CD14-positive monocyte (primary cell): Measurements from ENCODE around the gene TTBK1. TPM values are rescaled to one million over a fixed set of nuclear protein-coding genes. Genes with fewer than 3 reads are reported as not detected.

Experiments used
- DNase-seq, 3 donors: peaks; one replicate each; pipeline ENCODE4 v3.0.0-alpha.2; 2011 to 2022
- H2AFZ ChIP-seq: 2 replicates; pipeline ENCODE4 v1.6.0; 2012; ENCODE audit warnings: mild to moderate bottlenecking, low read depth, low read length, inconsistent platforms; ENCODE audit not compliant: insufficient read depth, poor library complexity, severe bottlenecking
- H3K27ac ChIP-seq, 2 donors: 1 replicate in 1 of 2; 2 replicates in 1 of 2; pipeline ENCODE4 v1.5.1; 2012 to 2013; ENCODE audit warnings: low read length in 2 of 2, control low read depth in 1 of 2, inconsistent platforms in 1 of 2, low read depth in 1 of 2, mild to moderate bottlenecking in 1 of 2
- H3K27me3 ChIP-seq, 2 donors: one replicate each; pipeline versions ENCODE4 v1.6.0 to v1.6.1; 2011 to 2013; ENCODE audit warnings: low read length in 2 of 2; ENCODE audit not compliant: control insufficient read depth in 2 of 2, insufficient read depth in 2 of 2
- H3K36me3 ChIP-seq, 2 donors: replicated peaks in 1 of 2; 1 replicate in 1 of 2; 2 replicates in 1 of 2; pipeline versions ENCODE4 v1.5.1 to v1.6.1; 2012 to 2013; ENCODE audit warnings: low read length in 2 of 2, control low read depth in 1 of 2, inconsistent platforms in 1 of 2, mild to moderate bottlenecking in 1 of 2; ENCODE audit not compliant: insufficient read depth in 2 of 2, control insufficient read depth in 1 of 2
- H3K4me1 ChIP-seq, 2 donors: 1 replicate in 1 of 2; 2 replicates in 1 of 2; pipeline versions ENCODE4 v1.5.1 to v1.6.1; 2012 to 2013; ENCODE audit warnings: low read length in 2 of 2, control low read depth in 1 of 2, inconsistent platforms in 1 of 2, mild to moderate bottlenecking in 1 of 2, moderate library complexity in 1 of 2; ENCODE audit not compliant: insufficient read depth in 2 of 2, control insufficient read depth in 1 of 2
- H3K4me2 ChIP-seq: replicated peaks from 2 replicates; pipeline ENCODE3; 2012; ENCODE audit warnings: low read length, moderate library complexity, mild to moderate bottlenecking; ENCODE audit not compliant: poor library complexity, severe bottlenecking; ENCODE audit errors: extremely low read depth
- H3K4me3 ChIP-seq, 3 experiments: fragments of 200-600 bp in 1 of 3; sonication (generic) in 1 of 3; replicated peaks in 1 of 3; 1 replicate in 2 of 3; 2 replicates in 1 of 3; pipeline ENCODE4 v1.5.1; 2011 to 2013; ENCODE audit warnings: low read length in 3 of 3, mild to moderate bottlenecking in 3 of 3, control low read depth in 2 of 3, low read depth in 2 of 3, inconsistent platforms in 1 of 3, moderate library complexity in 1 of 3
- H3K79me2 ChIP-seq: 2 replicates; pipeline ENCODE4 v1.6.0; 2012; ENCODE audit warnings: mild to moderate bottlenecking, control low read depth, inconsistent platforms, low read length, moderate library complexity; ENCODE audit not compliant: insufficient read depth
- H3K9ac ChIP-seq: 2 replicates; pipeline ENCODE4 v1.6.0; 2017; ENCODE audit warnings: low read length, mild to moderate bottlenecking; ENCODE audit not compliant: insufficient read depth, poor library complexity, severe bottlenecking
- H3K9me3 ChIP-seq, 2 donors: replicated peaks in 1 of 2; 1 replicate in 1 of 2; 2 replicates in 1 of 2; pipeline versions ENCODE4 v1.5.1 to v1.6.1; 2012 to 2013; ENCODE audit warnings: low read length in 2 of 2, control low read depth in 1 of 2; ENCODE audit not compliant: control insufficient read depth in 1 of 2, insufficient read depth in 1 of 2
- H4K20me1 ChIP-seq: 2 replicates; pipeline ENCODE4 v1.6.0; 2012; ENCODE audit warnings: mild to moderate bottlenecking, low read length, control low read depth, moderate library complexity; ENCODE audit not compliant: insufficient read depth
- H3K27ac Mint-ChIP-seq, 7 donors: one replicate each; pipeline ENCODE4 v1.8.0; 2020; ENCODE audit warnings: mild to moderate bottlenecking in 7 of 7, mixed read lengths in 7 of 7, moderate library complexity in 6 of 7, inconsistent platforms in 2 of 7
- H3K27me3 Mint-ChIP-seq, 3 donors: one replicate each; pipeline ENCODE4 v1.8.0; 2021 to 2022; ENCODE audit warnings: low read depth in 3 of 3, mild to moderate bottlenecking in 3 of 3, mixed read lengths in 3 of 3, moderate library complexity in 3 of 3, inconsistent platforms in 1 of 3
- H3K36me3 Mint-ChIP-seq, 2 donors: one replicate each; pipeline ENCODE4 v1.8.0; 2020; ENCODE audit warnings: mixed read lengths in 2 of 2, inconsistent platforms in 1 of 2, mild to moderate bottlenecking in 1 of 2
- H3K4me1 Mint-ChIP-seq: one replicate; pipeline ENCODE4 v1.8.0; 2020; ENCODE audit warnings: mild to moderate bottlenecking, mixed read lengths
- H3K4me3 Mint-ChIP-seq, 2 donors: one replicate each; pipeline ENCODE4 v1.8.0; 2020; ENCODE audit warnings: mild to moderate bottlenecking in 2 of 2, mixed read lengths in 2 of 2, moderate library complexity in 1 of 2
- H3K9me3 Mint-ChIP-seq, 7 donors: one replicate each; pipeline ENCODE4 v1.8.0; 2020 to 2022; ENCODE audit warnings: mixed read lengths in 7 of 7, mild to moderate bottlenecking in 6 of 7, moderate library complexity in 6 of 7, inconsistent platforms in 2 of 7
- CTCF ChIP-seq: fragments of 200-600 bp; IDR thresholded peaks from one replicate; pipeline ENCODE4 v1.8.0; 2022; ENCODE audit warnings: antibody characterized with exemption, mild to moderate bottlenecking
- WGBS: methylation state at CpG from one replicate; pipeline ENCODE4 v1.1.5; 2013; ENCODE audit warnings: missing lambda C conversion rate; ENCODE audit not compliant: insufficient coverage; 5-methylcytosine and 5-hydroxymethylcytosine counted together
- intact Hi-C, 2 donors: fragments of 100-400 bp; cut with micrococcal nuclease; formaldehyde crosslinking; loops; one replicate each; pipeline versions ENCODE4 v1.15.0 to v1.15.1; 2023
- polyA plus RNA-seq, 3 donors: library from polyadenylated mRNA; depleted of rRNA in 1 of 3; unstranded in 2 of 3; stranded (reverse) in 1 of 3; fragments of 300-500 nt in 2 of 3; fragments of >200 nt in 1 of 3; fragmentation: Illumina TruSeq in 2 of 3; gene quantifications; 1 replicate in 2 of 3; 2 replicates in 1 of 3; pipeline ENCODE4 v1.2.3, GENCODE V29; 2012 to 2021

TTBK1 gene
- polyA plus RNA-seq, 3 donors = not detected

GRCh38 chr6:43276577-43277305 is 33.5 kb downstream of the TTBK1 start:
- Mint-ChIP-seq H3K27ac (peak overlapping the region in 1 of 7 donors; percentile 36), H3K9me3 (peaks cover 0 to 17% (median 4%) of the 10 kb centered on the region in 7 donors), H3K4me3 (peak overlapping the region in 1 of 2 donors; percentile 79), H3K4me1 (peaks cover 19% of the 10 kb centered on the region), H3K36me3 (peaks cover 3 to 9% of the 10 kb centered on the region in 2 donors), H3K27me3 (peaks cover 68 to 91% (median 82%) of the 10 kb centered on the region in 3 donors)
- Histone ChIP-seq H3K4me3 (peak overlapping the region in 1 of 3 experiments; percentile 59), H3K9me3 (no peaks in the 10 kb centered on the region), H4K20me1 (no peaks in the 10 kb centered on the region), H3K4me2 (no peak overlapping the region), H2AFZ (peak overlapping the region; percentile 67), H3K27me3 (peaks cover 16 to 77% of the 10 kb centered on the region in 2 donors), H3K36me3 (no peaks in the 10 kb centered on the region), H3K79me2 (no peaks in the 10 kb centered on the region), H3K4me1 (peaks cover 14 to 19% of the 10 kb centered on the region in 2 donors), H3K27ac (no peak overlapping the region), H3K9ac (no peak overlapping the region)
- DNase-seq = no peak
- WGBS = 83% methylated on average over 6 of the region's 11 CpGs
- intact Hi-C loops = no loop called here
- TF ChIP-seq CTCF = no peak

- peaks cover 0 to 14% (median 4%) of the 10 kb centered on the region in 7 donors for H3K9me3 Mint-ChIP-seq
- intact Hi-C loops = no loop called here
- H3K4me3 ChIP-seq = no peak overlapping the region
- H3K9me3 ChIP-seq = no peaks in the 10 kb centered on the region
- H3K27me3 ChIP-seq = peaks cover 16 to 75% of the 10 kb centered on the region in 2 donors
- peak overlapping the region in 1 of 2 donors; percentile 79 for H3K4me3 Mint-ChIP-seq
- DNase-seq = no peak
- peak overlapping the region in 1 of 7 donors; percentile 8 for H3K27ac Mint-ChIP-seq
- peaks cover 19% of the 10 kb centered on the region for H3K4me1 Mint-ChIP-seq
- H3K36me3 Mint-ChIP-seq = peaks cover 3 to 9% of the 10 kb centered on the region in 2 donors
- H3K36me3 ChIP-seq = no peaks in the 10 kb centered on the region
- no peak overlapping the region for H3K4me2 ChIP-seq
- no peaks in the 10 kb centered on the region for H3K79me2 ChIP-seq
- peaks cover 14 to 19% of the 10 kb centered on the region in 2 donors for H3K4me1 ChIP-seq
- no peaks in the 10 kb centered on the region for H4K20me1 ChIP-seq
- WGBS = 100% methylated on average over 4 of the region's 6 CpGs
- no peak overlapping the region for H2AFZ ChIP-seq
- H3K9ac ChIP-seq = no peak overlapping the region
- no peak overlapping the region for H3K27ac ChIP-seq
- TF ChIP-seq CTCF = no peak
- peaks cover 66 to 86% (median 77%) of the 10 kb centered on the region in 3 donors for H3K27me3 Mint-ChIP-seq
These were observed 34.0 kb downstream of the TTBK1 start for GRCh38 chr6:43277306-43277642.
